Duodenal mucosa (tissue), 2 donors: Measurements from ENCODE around the gene ADAMTS2.

Experiments used
- H3K27ac ChIP-seq: one replicate; pipeline ENCODE4 v1.7.0; 2013; ENCODE audit warnings: low read depth, low read length
- H3K27me3 ChIP-seq, 2 donors: one replicate each; pipeline ENCODE4 v1.7.0; 2013; ENCODE audit warnings: low read length in 2 of 2, control low read depth in 1 of 2; ENCODE audit not compliant: insufficient read depth in 2 of 2, control insufficient read depth in 1 of 2
- H3K36me3 ChIP-seq, 2 donors: one replicate each; pipeline ENCODE4 v1.7.0; 2013; ENCODE audit warnings: low read length in 2 of 2, control low read depth in 1 of 2; ENCODE audit not compliant: insufficient read depth in 2 of 2, control insufficient read depth in 1 of 2
- H3K4me1 ChIP-seq, 2 donors: one replicate each; pipeline ENCODE4 v1.7.0; 2013; ENCODE audit warnings: low read length in 2 of 2, control low read depth in 1 of 2; ENCODE audit not compliant: insufficient read depth in 2 of 2, control insufficient read depth in 1 of 2
- H3K4me3 ChIP-seq, 2 donors: one replicate each; pipeline ENCODE4 v1.7.0; 2013; ENCODE audit warnings: low read length in 2 of 2, low read depth in 1 of 2
- H3K9ac ChIP-seq, 2 donors: one replicate each; pipeline ENCODE4 v1.7.0; 2013; ENCODE audit warnings: low read length in 2 of 2, low read depth in 1 of 2
- H3K9me3 ChIP-seq, 2 donors: one replicate each; pipeline ENCODE4 v1.7.0; 2013; ENCODE audit warnings: low read length in 2 of 2, control low read depth in 1 of 2; ENCODE audit not compliant: control insufficient read depth in 1 of 2

ADAMTS2 gene

GRCh38 chr5:179153921-179154345, 191.3 kb downstream of the ADAMTS2 start:
- no peaks in the 10 kb centered on the region for H3K27me3 ChIP-seq
- H3K9ac ChIP-seq: no peak overlapping the region
- H3K9me3 ChIP-seq: no peaks in the 10 kb centered on the region
- H3K4me1 ChIP-seq: no peaks in the 10 kb centered on the region
- no peaks in the 10 kb centered on the region for H3K36me3 ChIP-seq
- no peak overlapping the region for H3K27ac ChIP-seq
- no peak overlapping the region for H3K4me3 ChIP-seq

- Histone ChIP-seq H3K4me1 (no peaks in the 10 kb centered on the region), H3K4me3 (no peak overlapping the region), H3K9me3 (no peaks in the 10 kb centered on the region), H3K9ac (no peak overlapping the region), H3K27me3 (no peaks in the 10 kb centered on the region), H3K36me3 (no peaks in the 10 kb centered on the region), H3K27ac (no peak overlapping the region)
Observed at GRCh38 chr5:179153341-179153901, 191.8 kb downstream of the ADAMTS2 start.

GRCh38 chr5:179152941-179153340, 192.3 kb downstream of the ADAMTS2 start:
- no peak overlapping the region for H3K27ac ChIP-seq
- no peaks in the 10 kb centered on the region for H3K9me3 ChIP-seq
- no peaks in the 10 kb centered on the region for H3K4me1 ChIP-seq
- no peaks in the 10 kb centered on the region for H3K36me3 ChIP-seq
- H3K4me3 ChIP-seq: no peak overlapping the region
- no peaks in the 10 kb centered on the region for H3K27me3 ChIP-seq
- H3K9ac ChIP-seq: no peak overlapping the region

GRCh38 chr5:179152144-179152895, 192.9 kb downstream of the ADAMTS2 start:
- no peaks in the 10 kb centered on the region for H3K4me1 ChIP-seq
- H3K9me3 ChIP-seq: no peaks in the 10 kb centered on the region
- H3K4me3 ChIP-seq: no peak overlapping the region
- no peak overlapping the region for H3K9ac ChIP-seq
- H3K27me3 ChIP-seq: no peaks in the 10 kb centered on the region
- no peaks in the 10 kb centered on the region for H3K36me3 ChIP-seq
- H3K27ac ChIP-seq: no peak overlapping the region

- Histone ChIP-seq H3K9me3 (no peaks in the 10 kb centered on the region), H3K4me3 (no peak overlapping the region), H3K36me3 (no peaks in the 10 kb centered on the region), H3K27me3 (no peaks in the 10 kb centered on the region), H3K9ac (no peak overlapping the region), H3K4me1 (no peaks in the 10 kb centered on the region), H3K27ac (no peak overlapping the region)
Observed at GRCh38 chr5:179151286-179152118, 193.8 kb downstream of the ADAMTS2 start.

- no peak overlapping the region for H3K27ac ChIP-seq
- H3K4me3 ChIP-seq: no peak overlapping the region
- no peaks in the 10 kb centered on the region for H3K36me3 ChIP-seq
- no peak overlapping the region for H3K9ac ChIP-seq
- no peaks in the 10 kb centered on the region for H3K27me3 ChIP-seq
- H3K4me1 ChIP-seq: no peaks in the 10 kb centered on the region
- no peaks in the 10 kb centered on the region for H3K9me3 ChIP-seq
Observed at GRCh38 chr5:179150011-179150410, 195.2 kb downstream of the ADAMTS2 start.

GRCh38 chr5:179149278-179149677, 196.0 kb downstream of the ADAMTS2 start:
- Histone ChIP-seq H3K4me3 (no peak overlapping the region), H3K9ac (no peak overlapping the region), H3K27me3 (no peaks in the 10 kb centered on the region), H3K36me3 (no peaks in the 10 kb centered on the region), H3K9me3 (no peaks in the 10 kb centered on the region), H3K27ac (no peak overlapping the region), H3K4me1 (no peaks in the 10 kb centered on the region)

GRCh38 chr5:179148703-179149170, 196.5 kb downstream of the ADAMTS2 start:
- no peak overlapping the region for H3K9ac ChIP-seq
- no peaks in the 10 kb centered on the region for H3K27me3 ChIP-seq
- H3K9me3 ChIP-seq: no peaks in the 10 kb centered on the region
- H3K36me3 ChIP-seq: no peaks in the 10 kb centered on the region
- no peak overlapping the region for H3K4me3 ChIP-seq
- H3K4me1 ChIP-seq: no peaks in the 10 kb centered on the region
- H3K27ac ChIP-seq: no peak overlapping the region

- Histone ChIP-seq H3K4me3 (no peak overlapping the region), H3K4me1 (no peaks in the 10 kb centered on the region), H3K27me3 (no peaks in the 10 kb centered on the region), H3K9ac (no peak overlapping the region), H3K36me3 (no peaks in the 10 kb centered on the region), H3K9me3 (no peaks in the 10 kb centered on the region), H3K27ac (no peak overlapping the region)
Observed at GRCh38 chr5:179147991-179148702, 197.1 kb downstream of the ADAMTS2 start.
